Epithelial cell of prostate (primary cell): ENCODE data around the gene SLC35G3.
"Not testable (repeated sequence)": the region's sequence is repeated elsewhere in the genome, so short reads cannot be mapped to it uniquely, and the experiment has no call there.

ENCODE experiments used
- DNase-seq: peaks from one replicate; pipeline ENCODE4 v3.0.0-alpha.2; 2011; ENCODE audit warnings: low read depth, low spot score
- H3K27ac ChIP-seq: fragments of 450-650 bp; 2 replicates; pipeline ENCODE4 v1.5.1; 2017; ENCODE audit warnings: mild to moderate bottlenecking

SLC35G3 gene

GRCh38 chr17:35213412-35213940, 19.3 kb upstream of the SLC35G3 start:
- H3K27ac ChIP-seq = no peak overlapping the region
- no peak for DNase-seq

GRCh38 chr17:35212668-35213067, 18.5 kb upstream of the SLC35G3 start:
- DNase-seq = no peak
- no peak overlapping the region for H3K27ac ChIP-seq

DNA sequence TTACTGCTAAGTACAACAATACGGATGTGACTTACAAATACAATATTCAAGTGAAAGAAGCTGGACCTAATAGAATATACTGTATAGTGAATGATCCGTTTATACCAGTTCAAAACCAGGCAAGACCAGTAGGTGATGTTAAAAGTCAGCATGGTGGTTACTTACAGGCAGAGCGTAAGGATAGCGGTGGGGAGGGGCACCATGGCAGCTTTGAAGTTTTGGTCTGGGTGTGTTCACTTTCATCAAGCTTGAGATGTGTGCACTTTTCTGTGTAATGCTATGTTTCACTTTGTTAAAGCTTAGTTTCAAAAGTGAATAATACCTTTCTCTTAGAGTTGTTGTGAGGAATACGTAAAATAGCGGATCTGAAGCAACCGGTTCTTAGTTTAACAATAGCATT, 16.5 kb upstream of the SLC35G3 start:
- no peak for DNase-seq
- H3K27ac ChIP-seq = no peak overlapping the region

DNA sequence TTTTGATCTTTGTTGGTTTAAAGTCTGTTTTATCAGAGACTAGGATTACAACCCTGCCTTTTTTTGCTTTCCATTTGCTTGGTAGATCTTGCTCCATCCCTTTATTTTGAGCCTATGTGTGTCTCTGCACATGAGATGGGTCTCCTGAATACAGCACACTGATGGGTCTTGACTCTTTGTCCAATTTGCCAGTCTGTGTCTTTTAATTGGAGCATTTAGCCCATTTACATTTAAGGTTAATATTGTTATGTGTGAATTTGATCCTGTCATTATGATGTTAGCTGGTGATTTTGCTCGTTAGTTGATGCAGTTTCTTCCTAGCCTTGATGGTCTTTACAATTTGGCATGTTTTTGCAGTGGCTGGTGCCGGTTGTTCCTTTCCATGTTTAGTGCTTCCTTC, 8.4 kb upstream of the SLC35G3 start:
- DNase-seq, H3K27ac ChIP-seq: not testable (repeated sequence)

GRCh38 chr17:35195062-35195461, 869 bp upstream of the SLC35G3 start:
- DNase-seq, H3K27ac ChIP-seq: not testable (repeated sequence)

- no peak for DNase-seq
- no peak overlapping the region for H3K27ac ChIP-seq
Observed at GRCh38 chr17:35192708-35193107, 1.5 kb downstream of the SLC35G3 start.

- no peak overlapping the region for H3K27ac ChIP-seq
- DNase-seq = no peak
Observed at GRCh38 chr17:35191001-35191695, 3.0 kb downstream of the SLC35G3 start.

DNA sequence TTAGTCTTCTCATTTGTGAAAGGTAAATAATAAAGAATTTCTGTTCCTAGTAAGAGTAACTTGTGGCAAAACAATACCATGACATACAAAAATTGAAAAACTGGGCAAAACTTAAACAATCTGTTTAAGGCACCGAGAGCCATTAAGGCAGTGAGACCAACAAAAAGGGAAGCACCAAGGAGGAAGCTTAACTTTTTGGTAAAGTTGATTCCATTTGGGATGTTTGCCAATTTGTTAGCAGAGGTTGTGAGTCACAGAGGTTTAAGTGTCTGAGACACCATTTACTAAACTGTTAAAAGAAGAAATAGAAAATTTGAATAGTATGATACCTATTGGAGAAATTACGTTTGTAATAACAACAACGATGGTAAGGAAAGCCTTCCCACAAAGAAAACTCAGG, 4.9 kb downstream of the SLC35G3 start:
- peak overlapping the region; percentile 64 for H3K27ac ChIP-seq
- DNase-seq = no peak

- DNase-seq = no peak
- peak overlapping the region; percentile 64 for H3K27ac ChIP-seq
Observed at GRCh38 chr17:35188111-35188510, 6.1 kb downstream of the SLC35G3 start.

DNA sequence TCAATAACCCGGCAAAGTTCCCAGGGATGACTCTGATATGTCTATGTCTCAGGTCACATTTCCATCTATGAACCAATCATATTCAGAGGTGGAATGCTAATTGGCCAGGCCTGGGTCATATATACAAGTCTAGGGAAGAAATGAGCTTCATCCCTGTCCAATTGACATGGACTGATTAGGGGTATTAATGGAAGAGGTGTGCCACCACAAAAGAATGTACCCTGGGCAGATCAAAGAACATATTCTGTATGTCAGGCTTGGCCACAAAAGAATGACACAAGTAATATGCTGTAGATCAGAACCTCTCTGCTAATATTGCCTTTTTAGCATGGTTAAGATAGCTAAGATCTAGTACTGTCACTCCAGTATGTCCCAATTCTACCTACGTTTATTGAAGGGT, 6.7 kb downstream of the SLC35G3 start:
- H3K27ac ChIP-seq = peak overlapping the region; percentile 64
- DNase-seq = no peak

- no peak overlapping the region for H3K27ac ChIP-seq
- no peak for DNase-seq
Observed at GRCh38 chr17:35185849-35186248, 8.3 kb downstream of the SLC35G3 start.

DNA sequence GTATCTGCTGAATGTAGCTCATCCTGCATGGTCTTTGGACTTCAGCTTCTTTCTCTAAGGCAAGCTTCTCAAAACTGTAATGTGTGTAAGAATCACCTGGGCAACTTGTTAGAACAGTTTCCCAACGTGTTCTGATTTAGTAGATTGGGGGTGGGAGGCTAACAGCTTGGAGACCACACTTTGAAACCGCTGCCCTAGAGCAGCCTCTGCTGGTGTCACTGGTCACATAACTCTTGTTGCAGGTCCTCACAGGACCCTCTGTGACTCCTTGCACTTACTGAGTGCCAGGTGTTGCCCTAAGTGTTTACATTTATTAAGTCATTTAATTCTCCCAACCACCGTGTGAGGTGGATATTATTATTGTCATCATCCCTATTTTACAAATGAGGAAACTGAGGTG, 9.9 kb downstream of the SLC35G3 start:
- no peak for DNase-seq
- no peak overlapping the region for H3K27ac ChIP-seq

- DNase-seq = no peak
- no peak overlapping the region for H3K27ac ChIP-seq
Observed at GRCh38 chr17:35183332-35183731, 10.9 kb downstream of the SLC35G3 start.

GRCh38 chr17:35179379-35179778, 14.8 kb downstream of the SLC35G3 start:
- DNase-seq, H3K27ac ChIP-seq: not testable (repeated sequence)

- H3K27ac ChIP-seq = no peak overlapping the region
- DNase-seq = no peak
Observed at GRCh38 chr17:35176897-35177296, 17.3 kb downstream of the SLC35G3 start.

DNA sequence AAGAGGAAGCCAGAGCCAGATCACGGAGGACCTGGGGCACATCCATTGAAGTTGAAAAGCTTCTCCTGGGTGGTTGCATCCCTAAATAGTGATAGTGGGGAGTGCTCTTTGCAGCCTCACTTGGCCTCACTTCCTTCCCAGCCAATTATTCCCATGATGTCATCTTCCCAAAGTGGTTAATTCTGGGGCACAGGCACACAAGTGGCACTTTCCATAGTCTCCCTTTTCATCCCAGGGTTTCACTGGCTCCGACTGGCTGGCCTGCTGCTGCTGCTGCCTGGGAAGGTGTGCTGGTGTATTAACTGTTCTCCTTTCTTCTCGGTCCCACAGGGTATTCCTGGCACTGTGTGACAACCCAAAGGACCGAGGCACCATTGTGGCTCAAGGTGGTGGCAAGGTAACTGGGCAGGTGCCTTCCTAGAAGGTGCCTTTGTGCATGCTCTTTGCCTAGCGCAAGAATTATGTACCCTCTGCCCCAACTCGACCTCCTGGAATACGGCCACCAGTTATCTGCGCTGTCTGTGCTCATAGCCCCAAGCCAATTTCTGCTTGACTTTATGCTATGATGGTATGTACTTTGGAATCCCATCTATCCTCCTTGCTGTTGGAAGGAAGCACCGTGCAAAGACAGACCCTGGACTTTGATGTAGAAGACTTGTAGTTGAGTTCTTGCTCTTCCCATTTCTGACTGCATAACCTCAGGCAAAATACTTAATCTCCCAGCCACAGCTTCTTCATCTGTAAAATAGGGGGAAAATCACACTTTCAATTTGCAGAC, 18.4 kb downstream of the SLC35G3 start:
- DNase-seq = no peak
- no peak overlapping the region for H3K27ac ChIP-seq

GRCh38 chr17:35174835-35175334, 19.3 kb downstream of the SLC35G3 start:
- no peak for DNase-seq
- H3K27ac ChIP-seq = no peak overlapping the region

GRCh38 chr17:35172321-35172720, 21.9 kb downstream of the SLC35G3 start:
- peak overlapping the region; percentile 10 for H3K27ac ChIP-seq
- not testable (repeated sequence) for DNase-seq

GRCh38 chr17:35171834-35172233, 22.4 kb downstream of the SLC35G3 start:
- peak overlapping the region; percentile 10 for H3K27ac ChIP-seq
- no peak for DNase-seq

DNA sequence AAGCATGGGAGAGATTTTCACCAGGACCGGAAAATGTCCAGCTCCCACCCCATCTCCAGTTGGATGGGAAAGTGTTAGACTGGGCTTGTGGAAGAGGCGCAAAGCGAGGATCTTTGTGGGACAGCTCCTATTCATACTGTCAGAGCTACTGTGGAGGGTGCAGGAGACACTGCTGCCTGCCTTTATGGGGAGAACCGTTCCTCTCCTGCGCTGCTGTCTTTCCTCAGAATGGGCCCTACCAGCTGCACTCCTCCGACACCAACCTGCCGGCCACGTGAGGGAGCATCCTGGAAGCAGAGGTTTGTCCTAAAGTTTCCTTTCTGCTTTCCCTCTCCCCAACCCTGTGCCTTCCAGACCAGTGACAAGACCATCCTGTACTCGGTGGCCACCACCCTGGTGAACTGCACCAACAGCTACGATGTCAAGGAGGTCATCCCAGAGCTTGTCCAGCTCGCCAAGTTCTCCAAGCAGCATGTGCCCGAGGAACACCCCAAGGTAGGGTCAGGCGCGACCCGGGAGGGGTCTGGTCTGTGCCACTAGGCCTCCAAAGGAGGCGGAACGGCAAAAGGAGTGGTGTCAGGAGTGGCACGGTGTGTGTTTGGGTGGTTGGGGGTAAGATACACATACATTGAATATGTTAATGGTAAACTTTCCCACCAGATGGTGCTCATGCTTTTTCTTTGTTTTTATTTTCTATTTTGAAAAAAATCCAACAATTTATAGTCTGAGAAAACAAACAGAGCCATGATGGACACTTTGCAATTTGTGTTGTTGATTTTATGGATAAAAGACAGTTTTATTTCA, 23.0 kb downstream of the SLC35G3 start:
- H3K27ac ChIP-seq = peak overlapping the region; percentile 10
- DNase-seq = no peak
